ENCODE data around the gene ADIPOQ. TPM values are rescaled to one million over a fixed set of nuclear protein-coding genes. Genes with fewer than 3 reads are reported as not detected.

The ADIPOQ gene
- total RNA-seq (2012; rRNA removed) = not detected in 2 replicates
- not detected in 2 replicates for polyA plus RNA-seq (2012; rRNA removed)
- not detected in 2 replicates for polyA plus RNA-seq (2012; cell fraction: cytosol; rRNA removed)
- polyA plus RNA-seq (2012; cell fraction: nucleus; rRNA removed; ENCODE audit: low replicate concordance) = not detected in 2 replicates
- not detected for Bru-seq, nascent RNA
- BruChase-seq, experiment 1, labeled RNA remaining after a 6-hour chase = percentile 5 among the genes with signal in this experiment
- percentile 6 among the genes with signal in this experiment for BruChase-seq, experiment 2, labeled RNA remaining after a 2-hour chase
- long read RNA-seq = 0 reads

DNA sequence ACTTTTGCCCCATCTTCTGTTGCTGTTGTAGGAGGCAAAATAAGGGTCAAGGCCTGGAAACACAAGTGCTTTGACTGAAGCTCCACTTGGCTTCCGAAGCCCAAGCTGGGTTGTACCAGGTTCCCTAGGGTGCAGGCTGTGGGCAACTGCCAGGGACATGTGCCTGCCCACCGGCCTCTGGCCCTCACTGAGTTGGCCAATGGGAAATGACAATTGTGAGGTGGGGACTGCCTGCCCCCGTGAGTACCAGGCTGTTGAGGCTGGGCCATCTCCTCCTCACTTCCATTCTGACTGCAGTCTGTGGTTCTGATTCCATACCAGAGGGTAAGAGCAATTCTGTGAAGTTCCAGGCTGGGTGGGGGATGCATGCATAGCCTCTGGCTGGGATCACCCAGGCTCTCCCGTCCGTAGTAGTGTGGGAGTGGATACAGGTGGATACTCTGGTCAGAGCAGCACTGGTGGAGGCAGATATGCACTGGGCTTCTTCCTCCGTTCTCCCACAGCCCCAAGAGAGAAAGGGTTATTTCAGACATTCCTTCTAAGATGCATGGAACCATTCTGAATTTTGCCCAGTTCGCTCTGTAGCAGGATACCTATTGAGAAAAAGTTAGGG, at the start of gene ADIPOQ:
Gene ADIPOQ (plus strand): TSS at position 285 of the 613 bp plus-strand sequence. CDS start 10,349 bp downstream, outside the sequence.
- ATAC-seq (ENCODE audit: low read depth) = no peak
- intact Hi-C loops (cut with micrococcal nuclease) = loop anchor here (10.0 kb wide), 3 partner anchors 472 to 862 kb away; partner anchors contain the start of genes RTP2 and SST

More for the DNA sequence above, at the start of gene ADIPOQ:
- TF ChIP-seq MXI1 (IDR thresholded peaks at IDR 0.05; ENCODE audit: borderline replicate concordance, low read depth, low read length) (no peak), RCOR1 (IDR thresholded peaks at IDR 0.05; ENCODE audit: insufficient replicate concordance, low read length) (no peak), MAZ (IDR thresholded peaks at IDR 0.05; ENCODE audit: borderline replicate concordance, low read depth, low read length) (no peak), CEBPB (IDR thresholded peaks at IDR 0.05; ENCODE audit: low read depth, low read length) (no peak), FOS (IDR thresholded peaks at IDR 0.05; ENCODE audit: low read depth, low read length) (no peak), RFX5 (IDR thresholded peaks at IDR 0.05; ENCODE audit: low read depth, low read length) (no peak), SMC3 (IDR thresholded peaks at IDR 0.05; ENCODE audit: low read depth, low read length) (no peak), BHLHE40 (IDR thresholded peaks at IDR 0.05; ENCODE audit: low read depth, low read length) (no peak), CHD1 (IDR thresholded peaks at IDR 0.05; ENCODE audit: low read depth, low read length) (no peak), POLR2A (IDR thresholded peaks at IDR 0.05; ENCODE audit: low read depth, low read length) (no peak)
- TF ChIP-seq, protein P1, sequence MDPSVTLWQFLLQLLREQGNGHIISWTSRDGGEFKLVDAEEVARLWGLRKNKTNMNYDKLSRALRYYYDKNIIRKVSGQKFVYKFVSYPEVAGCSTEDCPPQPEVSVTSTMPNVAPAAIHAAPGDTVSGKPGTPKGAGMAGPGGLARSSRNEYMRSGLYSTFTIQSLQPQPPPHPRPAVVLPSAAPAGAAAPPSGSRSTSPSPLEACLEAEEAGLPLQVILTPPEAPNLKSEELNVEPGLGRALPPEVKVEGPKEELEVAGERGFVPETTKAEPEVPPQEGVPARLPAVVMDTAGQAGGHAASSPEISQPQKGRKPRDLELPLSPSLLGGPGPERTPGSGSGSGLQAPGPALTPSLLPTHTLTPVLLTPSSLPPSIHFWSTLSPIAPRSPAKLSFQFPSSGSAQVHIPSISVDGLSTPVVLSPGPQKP (IDR thresholded peaks at IDR 0.05; ENCODE audit: borderline replicate concordance, low read depth, low read length) = no peak
- ChIA-PET CTCF (no interaction called here), POLR2A (ENCODE audit: unreplicated experiment) (no interaction called here)
- Histone ChIP-seq H3K36me3 (ENCODE audit: control insufficient read depth, insufficient read depth, low read length) (no peaks in the 10 kb centered on the region), H4K91ac (ENCODE audit: insufficient read depth, low read depth, low read length) (no peak within 1 kb of the TSS), H3K9me1 (ENCODE audit: insufficient read depth, low read length) (no peaks in the 10 kb centered on the region), H3K23ac (ENCODE audit: low read depth, low read length) (no peak within 1 kb of the TSS), H3K9me3 (ENCODE audit: control insufficient read depth, insufficient read depth, low read length) (no peaks in the 10 kb centered on the region), H3K4me3 (ENCODE audit: insufficient read depth, low read depth, low read length) (no peak within 1 kb of the TSS), H2BK20ac (ENCODE audit: low read depth, low read length) (no peak within 1 kb of the TSS), H4K5ac (ENCODE audit: low read depth, low read length) (no peak within 1 kb of the TSS), H2BK120ac (ENCODE audit: low read depth, low read length) (no peak within 1 kb of the TSS), H2AK5ac (ENCODE audit: low read depth, low read length) (no peak within 1 kb of the TSS), H2AK9ac (replicated peaks; ENCODE audit: low read depth, low read length, poor library complexity) (no peak within 1 kb of the TSS), H2BK5ac (ENCODE audit: low read depth, low read length, poor library complexity, severe bottlenecking) (no peak within 1 kb of the TSS), H4K8ac (ENCODE audit: low read depth in 2 of 2, low read length in 2 of 2) (no peak within 1 kb of the TSS), H3K27me3 (ENCODE audit: control insufficient read depth, insufficient read depth, low read length) (peaks cover 38% of the 10 kb centered on the region), H3K9ac (ENCODE audit: low read depth, low read length) (no peak within 1 kb of the TSS), H3K27ac (ENCODE audit: insufficient read depth, low read length) (no peak within 1 kb of the TSS), H3K79me1 (ENCODE audit: low read depth in 1 of 2, low read length in 2 of 2) (no peaks in the 10 kb centered on the region), H4K20me1 (ENCODE audit: insufficient read depth, low read length) (no peaks in the 10 kb centered on the region), H3K4ac (ENCODE audit: low read depth, low read length) (no peak within 1 kb of the TSS), H3K4me1 (ENCODE audit: control insufficient read depth, insufficient read depth, low read length) (no peaks in the 10 kb centered on the region), H2AFZ (replicated peaks; ENCODE audit: low read length, poor library complexity) (peak within 1 kb of the TSS; percentile 38), H3K4me2 (ENCODE audit: low read depth, low read length) (no peak within 1 kb of the TSS), H3K18ac (ENCODE audit: low read depth, low read length) (no peak within 1 kb of the TSS), H2BK15ac (ENCODE audit: low read depth, low read length) (no peak within 1 kb of the TSS), H3K14ac (replicated peaks; ENCODE audit: low read depth, low read length) (no peak within 1 kb of the TSS), H3K56ac (ENCODE audit: extremely low read depth, insufficient read depth, low read length) (no peak within 1 kb of the TSS)
- dilution Hi-C loops (cut with HindIII; ENCODE audit: low sequenced_read_pairs, unreplicated experiment) = no loop called here
- no TSS peak for BruUV-seq (replicated peaks)
- no peak for DNase-seq
- no CpG with 5 or more reads among the region's 7 CpGs for WGBS, 2 experiments (ENCODE audit: extremely low coverage in 2 of 2, insufficient read length in 1 of 2)
- in situ Hi-C loops (cut with MboI; ENCODE audit: low sequenced_read_pairs) = loop anchor here (10.0 kb wide), 1 partner anchor 322 kb away; no protein-coding TSS in a partner anchor
